ENCODE results near the gene STXBP2.
A peak's percentile ranks its signal among the peaks of the same experiment; 100 is the strongest.

The STXBP2 gene

DNA sequence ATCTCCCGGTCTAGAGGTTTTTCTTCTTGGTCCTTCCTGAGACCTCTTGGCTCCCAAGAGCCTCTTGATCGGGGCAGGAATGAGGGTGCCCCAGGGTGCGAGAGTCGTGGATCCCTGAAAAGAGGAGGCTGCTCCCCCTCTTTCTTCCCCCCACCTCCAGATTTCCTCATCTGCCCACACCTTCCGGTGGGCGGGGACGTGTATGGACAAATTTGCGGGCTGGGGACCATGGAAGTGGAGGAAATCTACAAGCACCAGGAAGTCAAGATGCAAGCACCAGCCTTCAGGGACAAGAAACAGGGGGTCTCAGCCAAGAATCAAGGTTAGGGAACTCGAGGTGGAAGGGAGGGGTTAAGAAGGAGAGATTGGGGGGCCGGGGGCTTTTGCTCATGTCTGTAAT lies 39.9 kb downstream of the STXBP2 start, which contains the start of gene MCEMP1:
Gene MCEMP1 (plus strand): TSS at position 237 of the 400 bp plus-strand sequence. CDS start 31 bp downstream, at position 268.
- peak within 1 kb of the TSS; percentile 31 for H3K4me3 Mint-ChIP-seq
- H3K27ac Mint-ChIP-seq = peak within 1 kb of the TSS; percentile 67
- no peaks in the 10 kb centered on the region for H3K9me3 Mint-ChIP-seq
- H3K4me1 Mint-ChIP-seq = peaks cover 51% of the 10 kb centered on the region
- peaks cover 13% of the 10 kb centered on the region for H3K27me3 Mint-ChIP-seq
- no peaks in the 10 kb centered on the region for H3K36me3 Mint-ChIP-seq

DNA sequence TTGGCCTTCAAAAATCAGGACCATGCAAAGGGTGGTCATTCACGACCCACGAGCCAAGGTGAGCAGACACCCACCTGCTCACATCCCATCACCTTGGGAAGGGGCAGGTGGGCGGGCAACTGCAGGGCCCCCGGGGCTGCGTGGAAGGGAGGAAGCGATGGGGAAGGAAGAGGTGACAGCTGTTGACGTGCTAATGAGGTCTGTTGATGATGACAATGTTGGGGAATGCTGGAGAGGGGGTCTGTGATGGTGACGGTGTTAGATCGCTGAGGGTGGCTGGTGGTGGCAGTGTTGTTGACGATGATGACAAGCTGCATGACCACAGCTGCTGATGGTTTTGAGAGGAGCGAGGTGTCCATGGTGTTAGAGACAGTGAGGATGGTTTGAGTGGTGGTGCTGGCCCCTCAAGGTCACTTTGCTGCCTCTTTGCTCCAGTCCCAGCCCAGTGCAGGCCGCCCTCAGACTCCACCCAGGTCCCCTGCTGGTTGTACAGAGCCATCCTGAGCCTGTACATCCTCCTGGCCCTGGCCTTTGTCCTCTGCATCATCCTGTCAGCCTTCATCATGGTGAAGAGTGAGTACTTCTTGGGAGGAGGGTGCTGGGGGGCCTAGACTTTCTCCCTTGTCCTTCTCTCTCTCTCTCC lies 40.9 kb downstream of the STXBP2 start:
- H3K4me1 Mint-ChIP-seq = peaks cover 56% of the 10 kb centered on the region

DNA sequence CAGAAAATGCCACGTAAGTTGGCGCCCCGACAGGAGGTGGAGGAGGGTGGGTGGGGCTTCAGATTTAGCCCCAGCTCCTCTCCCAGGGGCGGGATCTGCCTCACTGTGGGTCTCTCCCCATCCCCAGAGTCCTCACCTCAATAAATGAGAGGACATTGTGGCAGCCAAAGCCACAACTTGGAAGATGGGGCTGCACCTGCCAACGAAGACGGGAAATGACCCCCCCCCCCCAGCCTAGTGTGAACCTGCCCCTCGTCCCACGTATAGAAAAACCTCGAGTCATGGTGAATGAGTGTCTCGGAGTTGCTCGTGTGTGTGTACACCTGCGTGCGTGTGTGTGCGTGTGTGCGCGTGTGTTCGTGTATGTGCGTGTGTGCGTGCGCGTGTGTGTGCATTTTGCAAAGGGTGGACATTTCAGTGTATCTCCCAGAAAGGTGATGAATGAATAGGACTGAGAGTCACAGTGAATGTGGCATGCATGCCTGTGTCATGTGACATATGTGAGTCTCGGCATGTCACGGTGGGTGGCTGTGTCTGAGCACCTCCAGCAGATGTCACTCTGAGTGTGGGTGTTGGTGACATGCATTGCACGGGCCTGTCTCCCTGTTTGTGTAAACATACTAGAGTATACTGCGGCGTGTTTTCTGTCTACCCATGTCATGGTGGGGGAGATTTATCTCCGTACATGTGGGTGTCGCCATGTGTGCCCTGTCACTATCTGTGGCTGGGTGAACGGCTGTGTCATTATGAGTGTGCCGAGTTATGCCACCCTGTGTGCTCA lies 42.3 kb downstream of the STXBP2 start:
- Mint-ChIP-seq H3K4me1 (peaks cover 55% of the 10 kb centered on the region), H3K27me3 (peaks cover 8% of the 10 kb centered on the region), H3K27ac (peak overlapping the region; percentile 92), H3K9me3 (no peaks in the 10 kb centered on the region), H3K36me3 (no peaks in the 10 kb centered on the region), H3K4me3 (peak overlapping the region; percentile 56)

More for the DNA sequence above, 40.9 kb downstream of the STXBP2 start:
- peak overlapping the region; percentile 31 for H3K4me3 Mint-ChIP-seq
- H3K9me3 Mint-ChIP-seq = no peaks in the 10 kb centered on the region
- no peaks in the 10 kb centered on the region for H3K36me3 Mint-ChIP-seq
- H3K27me3 Mint-ChIP-seq = peaks cover 11% of the 10 kb centered on the region
- H3K27ac Mint-ChIP-seq = peak overlapping the region; percentile 67

DNA sequence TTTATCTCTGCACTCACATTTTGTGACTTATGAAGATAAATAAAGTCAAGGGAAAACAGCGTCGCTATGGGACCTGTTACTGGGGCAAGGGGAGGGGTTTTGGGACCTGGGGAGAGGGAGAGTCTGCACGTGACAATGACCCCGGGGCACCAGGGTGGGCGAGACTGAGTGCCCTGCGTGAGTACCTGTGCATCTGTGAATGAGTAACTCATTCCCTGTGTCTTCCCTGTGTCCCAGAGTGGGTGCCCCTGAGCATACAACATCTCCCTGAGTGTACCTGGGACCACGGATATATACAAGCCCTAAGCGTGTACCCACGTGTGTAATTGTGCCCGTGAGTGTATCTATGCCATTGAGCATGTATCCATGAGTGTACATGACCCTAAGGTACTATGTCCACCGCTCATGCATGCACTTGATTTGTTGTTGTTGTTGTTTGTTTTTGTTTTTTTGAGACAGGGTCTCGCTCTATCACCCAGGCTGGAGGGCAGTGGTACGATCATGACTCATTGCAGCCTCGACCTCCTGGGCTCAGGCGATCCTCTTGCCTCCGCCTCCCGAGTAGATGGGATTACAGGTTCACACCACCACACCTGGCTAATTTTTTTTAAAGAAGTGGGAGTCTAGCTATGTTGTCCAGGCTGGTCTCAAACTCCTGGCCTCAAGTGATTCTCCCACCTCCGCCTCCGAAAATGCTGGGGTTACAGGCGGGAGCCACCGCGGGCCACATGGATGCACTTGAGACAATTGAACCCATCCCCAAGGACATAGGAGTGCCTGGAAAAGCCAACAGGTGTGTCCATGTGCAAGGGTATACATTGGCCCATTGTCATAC lies 43.1 kb downstream of the STXBP2 start:
- Mint-ChIP-seq H3K27me3 (peaks cover 8% of the 10 kb centered on the region), H3K4me1 (peaks cover 49% of the 10 kb centered on the region), H3K36me3 (no peaks in the 10 kb centered on the region), H3K9me3 (no peaks in the 10 kb centered on the region), H3K4me3 (peak overlapping the region; percentile 69), H3K27ac (peak overlapping the region; percentile 92)

DNA sequence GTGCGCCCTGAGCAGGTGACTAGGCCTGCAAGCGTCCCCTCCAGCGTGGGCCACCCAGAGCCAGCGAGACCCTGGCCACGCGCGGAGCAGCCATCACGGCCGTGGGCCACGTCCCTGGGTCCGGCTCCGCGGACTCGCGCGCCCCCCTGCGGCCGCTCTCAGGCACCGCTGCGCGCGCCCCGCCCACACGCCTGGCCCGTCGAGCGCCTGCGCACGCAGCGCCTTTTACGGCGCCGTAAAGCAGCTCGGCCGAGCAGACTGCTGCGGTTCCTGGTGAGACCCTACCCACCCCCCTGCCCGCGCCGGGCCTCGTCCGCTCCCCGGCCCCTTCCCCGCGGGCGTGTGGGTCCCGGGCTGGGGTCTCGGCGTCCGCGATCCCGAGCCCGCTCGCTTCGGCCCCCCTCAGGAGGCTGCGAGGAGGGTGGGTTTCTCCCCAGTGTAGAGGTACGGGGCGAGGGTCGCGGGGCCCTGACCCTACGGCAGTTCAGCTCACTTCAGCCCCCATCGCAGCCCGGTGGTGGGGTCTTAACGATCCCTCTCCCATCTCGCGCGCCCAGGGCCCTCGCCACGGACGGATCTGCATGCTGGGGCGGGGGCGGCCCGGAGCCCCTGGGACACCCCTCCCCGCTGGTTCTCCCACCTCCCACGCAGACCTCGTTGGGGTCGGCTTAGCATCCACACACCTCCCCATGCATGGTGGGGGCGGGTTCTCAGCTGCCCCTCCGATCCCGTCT lies 43.9 kb downstream of the STXBP2 start, which contains the start of gene TRAPPC5:
Gene TRAPPC5 (plus strand): TSS at position 228 of the 734 bp plus-strand sequence. CDS start 1,421 bp downstream, outside the sequence.
- Mint-ChIP-seq H3K27me3 (peaks cover 6% of the 10 kb centered on the region), H3K36me3 (no peaks in the 10 kb centered on the region), H3K4me1 (peaks cover 52% of the 10 kb centered on the region), H3K27ac (peak within 1 kb of the TSS; percentile 93), H3K4me3 (peak within 1 kb of the TSS; percentile 90), H3K9me3 (no peaks in the 10 kb centered on the region)

DNA sequence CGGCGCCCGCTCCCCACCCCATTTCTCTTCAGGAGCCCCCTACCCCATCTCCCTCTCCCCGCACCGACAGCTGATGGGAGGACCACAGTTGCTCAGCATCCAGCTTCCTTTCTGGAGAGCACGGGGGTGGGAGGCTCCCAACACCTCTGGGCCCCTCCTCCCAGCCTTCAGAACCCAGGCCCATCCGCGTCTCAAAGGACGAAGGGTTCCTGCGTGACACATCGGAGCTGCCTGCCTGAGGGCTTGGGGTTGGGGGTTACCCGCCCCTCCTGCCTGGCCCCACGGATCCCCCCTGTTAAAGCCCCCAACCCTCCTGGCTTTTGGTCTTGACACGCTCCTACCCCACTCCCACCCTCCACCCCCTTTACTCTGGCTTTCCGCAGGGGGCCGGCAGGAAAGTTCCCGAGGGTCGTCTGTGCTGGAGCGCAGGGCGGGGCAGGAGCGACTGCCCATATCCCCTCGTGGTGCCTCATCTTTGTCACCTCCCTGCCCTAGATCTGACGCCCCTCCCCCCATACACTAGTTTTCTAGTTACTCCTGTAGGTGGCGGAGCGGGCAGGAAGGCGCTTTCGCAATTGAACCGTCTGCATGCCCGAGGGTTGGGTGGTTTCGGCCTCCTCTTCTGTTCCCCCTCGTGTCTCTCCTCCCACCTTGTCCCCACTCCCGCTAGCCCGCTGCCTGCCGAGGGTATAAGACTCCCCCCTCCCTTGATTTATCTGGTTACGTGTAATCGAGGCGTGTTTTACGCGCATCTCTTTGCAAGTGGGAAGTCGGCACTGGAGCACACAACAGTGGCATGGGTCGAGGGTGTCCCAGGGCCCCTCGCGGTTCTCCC lies 44.6 kb downstream of the STXBP2 start:
- Mint-ChIP-seq H3K9me3 (no peaks in the 10 kb centered on the region), H3K36me3 (no peaks in the 10 kb centered on the region), H3K27me3 (peaks cover 4% of the 10 kb centered on the region), H3K27ac (peak overlapping the region; percentile 93), H3K4me3 (peak overlapping the region; percentile 90), H3K4me1 (peaks cover 50% of the 10 kb centered on the region)

DNA sequence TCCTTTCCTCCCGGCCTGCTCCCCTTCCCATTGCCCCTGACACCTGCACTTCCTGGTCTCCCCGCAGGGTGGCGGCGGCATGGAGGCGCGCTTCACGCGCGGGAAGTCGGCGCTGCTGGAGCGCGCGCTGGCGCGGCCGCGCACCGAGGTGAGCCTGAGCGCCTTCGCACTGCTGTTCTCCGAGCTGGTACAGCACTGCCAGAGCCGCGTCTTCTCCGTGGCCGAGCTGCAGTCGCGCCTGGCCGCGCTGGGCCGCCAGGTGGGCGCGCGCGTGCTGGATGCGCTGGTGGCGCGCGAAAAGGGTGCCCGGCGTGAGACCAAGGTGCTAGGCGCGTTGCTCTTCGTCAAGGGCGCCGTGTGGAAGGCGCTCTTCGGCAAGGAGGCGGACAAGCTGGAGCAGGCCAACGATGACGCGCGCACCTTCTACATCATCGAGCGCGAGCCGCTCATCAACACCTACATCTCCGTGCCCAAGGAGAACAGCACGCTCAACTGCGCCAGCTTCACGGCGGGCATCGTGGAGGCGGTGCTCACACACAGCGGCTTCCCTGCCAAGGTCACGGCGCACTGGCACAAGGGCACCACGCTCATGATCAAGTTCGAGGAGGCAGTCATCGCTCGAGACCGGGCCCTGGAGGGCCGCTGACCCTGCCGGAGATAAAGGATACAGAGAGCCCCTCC lies 45.4 kb downstream of the STXBP2 start:
- Mint-ChIP-seq H3K27ac (no peak overlapping the region), H3K36me3 (no peaks in the 10 kb centered on the region), H3K4me3 (peak overlapping the region; percentile 90), H3K27me3 (peaks cover 3% of the 10 kb centered on the region), H3K9me3 (no peaks in the 10 kb centered on the region), H3K4me1 (peaks cover 43% of the 10 kb centered on the region)

DNA sequence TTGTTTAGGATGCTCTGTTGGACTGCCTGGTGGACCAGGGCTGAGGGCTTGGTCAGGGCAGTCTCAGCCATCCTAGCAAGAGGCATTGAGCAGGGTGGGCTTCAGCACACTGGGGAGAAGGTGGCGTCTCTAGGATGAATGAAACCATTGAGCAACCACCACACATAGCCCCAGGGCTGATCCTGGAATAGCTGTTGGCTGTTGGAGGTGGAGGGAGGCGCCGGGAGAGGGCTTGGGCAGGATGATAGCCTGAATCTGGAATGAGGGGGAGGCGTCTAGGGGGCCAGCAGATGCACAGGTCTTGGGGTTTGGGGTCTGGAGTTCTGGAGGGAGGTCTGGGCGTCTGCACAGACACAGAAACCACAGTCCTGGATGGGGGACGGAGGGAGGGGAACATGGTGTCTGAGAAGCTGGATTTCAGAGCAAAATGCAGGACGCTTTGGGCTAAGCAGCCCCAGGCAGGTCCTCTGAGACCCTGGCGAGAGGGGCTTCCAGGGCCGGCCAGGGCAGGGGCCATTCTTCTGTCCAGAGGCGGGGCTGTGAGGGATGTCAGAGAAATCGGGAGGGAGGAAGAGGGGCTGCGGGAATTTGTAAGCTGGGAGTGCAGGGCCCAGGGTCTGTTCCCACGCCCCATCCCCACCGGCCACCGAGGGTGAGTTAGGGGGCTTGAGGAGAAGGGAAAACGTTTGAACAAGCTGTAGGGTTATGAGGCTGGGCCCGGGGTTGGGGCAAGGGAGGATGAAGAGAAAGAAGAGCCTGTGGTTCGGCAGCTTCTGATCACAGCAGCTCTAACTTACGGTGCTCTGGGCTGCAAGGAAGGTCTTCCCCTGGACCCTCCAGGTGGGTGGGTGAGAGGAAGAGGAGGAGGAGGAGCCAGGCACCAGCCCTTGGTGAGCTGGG lies 48.9 kb downstream of the STXBP2 start:
- H3K27ac Mint-ChIP-seq = no peak overlapping the region
- no peak overlapping the region for H3K4me3 Mint-ChIP-seq
- no peaks in the 10 kb centered on the region for H3K36me3 Mint-ChIP-seq
- H3K4me1 Mint-ChIP-seq = peaks cover 17% of the 10 kb centered on the region
- no peaks in the 10 kb centered on the region for H3K9me3 Mint-ChIP-seq
- no peaks in the 10 kb centered on the region for H3K27me3 Mint-ChIP-seq

DNA sequence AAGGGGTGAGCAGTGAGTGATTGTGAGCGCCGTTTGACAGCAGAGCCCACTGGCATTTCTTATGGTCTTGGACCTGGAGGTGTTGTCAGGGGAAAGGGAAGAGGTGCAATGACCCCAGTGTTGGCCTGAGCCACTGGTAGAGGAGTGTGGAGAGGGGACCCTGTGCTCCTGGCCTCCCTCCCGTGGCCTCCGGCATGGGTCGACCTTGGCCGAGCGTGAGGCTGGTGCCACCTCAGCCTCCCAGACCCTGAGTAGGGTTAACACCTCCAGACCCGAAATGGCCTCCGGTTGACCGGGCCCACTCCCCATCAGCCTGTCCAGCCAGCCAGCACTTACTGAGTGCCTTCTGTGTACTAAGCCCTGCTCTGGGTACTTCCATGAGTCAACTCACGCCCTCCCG lies 50.3 kb downstream of the STXBP2 start:
- peaks cover 12% of the 10 kb centered on the region for H3K4me1 Mint-ChIP-seq
- no peak overlapping the region for H3K4me3 Mint-ChIP-seq
- no peak overlapping the region for H3K27ac Mint-ChIP-seq
- no peaks in the 10 kb centered on the region for H3K9me3 Mint-ChIP-seq
- H3K36me3 Mint-ChIP-seq = no peaks in the 10 kb centered on the region
- H3K27me3 Mint-ChIP-seq = no peaks in the 10 kb centered on the region

DNA sequence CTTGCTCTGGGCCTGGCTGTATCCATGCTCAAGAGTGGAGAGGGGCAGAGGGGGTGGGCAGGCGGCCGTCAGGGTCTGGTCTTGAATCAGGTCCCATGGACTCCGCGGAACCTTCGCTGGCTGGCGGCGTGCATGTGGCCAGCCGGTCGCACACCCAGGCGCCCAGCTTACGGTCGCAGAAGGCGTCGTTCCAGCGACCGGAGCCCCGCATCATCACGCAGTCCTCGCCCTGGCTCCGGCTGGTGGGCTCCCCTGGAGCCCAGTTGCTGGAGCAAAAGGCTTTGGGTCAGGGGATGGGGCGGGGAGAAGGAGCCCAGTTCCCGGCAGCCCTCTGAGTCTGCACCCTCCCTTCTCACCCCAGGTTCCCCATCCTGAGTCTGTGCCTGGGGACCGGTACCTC lies 52.3 kb downstream of the STXBP2 start:
- H3K36me3 Mint-ChIP-seq = no peaks in the 10 kb centered on the region
- no peaks in the 10 kb centered on the region for H3K27me3 Mint-ChIP-seq
- no peak overlapping the region for H3K27ac Mint-ChIP-seq
- no peaks in the 10 kb centered on the region for H3K9me3 Mint-ChIP-seq
- no peak overlapping the region for H3K4me3 Mint-ChIP-seq
- H3K4me1 Mint-ChIP-seq = peaks cover 8% of the 10 kb centered on the region

DNA sequence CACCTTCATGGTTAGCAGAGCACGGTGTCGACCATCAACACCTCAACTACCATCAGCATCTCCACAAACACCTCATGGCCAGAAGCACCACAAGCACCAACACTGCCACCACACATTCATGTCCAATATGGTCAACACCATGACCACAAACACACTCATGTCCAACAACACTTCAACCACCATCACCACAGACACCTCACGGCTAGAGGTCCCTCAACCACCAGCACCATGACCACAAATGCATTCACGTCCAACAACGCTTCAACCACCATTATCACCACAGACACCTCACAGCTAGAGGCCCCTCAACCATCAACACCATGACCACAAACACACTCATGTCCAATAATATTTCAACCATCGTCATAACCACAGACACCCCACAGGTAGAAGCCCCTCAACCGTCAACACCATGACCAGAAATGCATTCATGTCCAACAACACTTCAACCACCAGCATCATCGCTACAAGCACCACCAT lies 53.9 kb downstream of the STXBP2 start:
- H3K9me3 Mint-ChIP-seq = no peaks in the 10 kb centered on the region
- H3K36me3 Mint-ChIP-seq = no peaks in the 10 kb centered on the region
- H3K27ac Mint-ChIP-seq = no peak overlapping the region
- no peak overlapping the region for H3K4me3 Mint-ChIP-seq
- H3K4me1 Mint-ChIP-seq = peaks cover 3% of the 10 kb centered on the region
- no peaks in the 10 kb centered on the region for H3K27me3 Mint-ChIP-seq

DNA sequence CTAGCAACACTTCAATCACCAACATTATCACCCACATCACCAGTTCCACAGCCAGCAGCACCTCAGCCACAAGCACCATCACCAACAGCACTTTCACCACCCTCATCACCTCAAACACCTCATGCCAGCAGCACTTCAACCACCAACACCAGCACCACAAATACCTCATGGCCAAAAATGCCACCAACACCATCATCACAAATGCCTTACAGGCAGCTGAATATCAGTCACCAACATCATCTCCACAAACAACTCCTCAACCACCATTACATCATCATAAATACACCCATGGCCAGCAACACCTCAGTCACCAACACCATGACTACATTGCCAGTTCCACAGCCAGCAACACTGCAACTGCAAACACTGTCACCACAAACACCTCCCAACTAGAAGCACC lies 54.6 kb downstream of the STXBP2 start:
- H3K27ac Mint-ChIP-seq = no peak overlapping the region
- H3K4me3 Mint-ChIP-seq = no peak overlapping the region
- no peaks in the 10 kb centered on the region for H3K4me1 Mint-ChIP-seq
- no peaks in the 10 kb centered on the region for H3K36me3 Mint-ChIP-seq
- no peaks in the 10 kb centered on the region for H3K27me3 Mint-ChIP-seq
- no peaks in the 10 kb centered on the region for H3K9me3 Mint-ChIP-seq

Measured in activated naive CD4-positive, alpha-beta T cell treated with anti-CD3 and anti-CD28 coated beads, Interleukin-2, amount 50 U/mL, for 24 hours (primary cell).